ENCODE data around the gene HACD4. TPM values are rescaled to one million over a fixed set of nuclear protein-coding genes. Genes with fewer than 3 reads are reported as not detected.
"Not testable (repeated sequence)": the region's sequence is repeated elsewhere in the genome, so short reads cannot be mapped to it uniquely, and the experiment has no call there.

The HACD4 gene
- total and polyA plus RNA-seq, 2 experiments from 2014 or later = 1.2 to 1.3 TPM

DNA sequence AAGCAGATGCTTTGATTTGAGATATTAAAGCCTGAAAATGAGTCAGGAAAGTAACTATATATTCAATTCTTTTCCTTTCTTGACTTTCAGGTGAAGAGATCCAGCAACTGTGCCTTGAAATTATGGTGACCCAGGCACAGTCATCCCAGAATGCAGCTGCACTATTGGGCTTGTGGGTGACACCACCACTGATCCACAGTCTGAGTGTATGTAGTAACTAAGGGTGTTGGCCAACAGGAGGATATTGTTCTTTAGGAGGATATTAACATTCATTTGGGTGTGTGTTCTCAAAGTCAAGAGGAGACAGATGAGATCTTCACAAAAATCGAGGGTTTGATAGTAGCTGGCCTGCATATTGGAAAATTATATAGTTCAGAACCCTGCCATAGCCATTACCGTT, 53.2 kb downstream of the HACD4 start:
- Histone ChIP-seq H3K27ac (no peak overlapping the region), H3K9me2 (replicated peaks; ENCODE audit: insufficient read depth) (no peaks in the 10 kb centered on the region), H3K27me3 (no peaks in the 10 kb centered on the region), H2AFZ (no peak overlapping the region), H4K20me1 (ENCODE audit: insufficient read depth, poor library complexity, severe bottlenecking) (no peaks in the 10 kb centered on the region), H3K4me2 (no peak overlapping the region), H3K79me2 (no peaks in the 10 kb centered on the region), H3K9me3 (ENCODE audit: low read depth) (no peaks in the 10 kb centered on the region), H3K36me3 (replicated peaks; ENCODE audit: insufficient read depth, low read depth) (no peaks in the 10 kb centered on the region), H3K4me1 (ENCODE audit: insufficient read depth) (no peaks in the 10 kb centered on the region), H3K4me3 (no peak overlapping the region)
- WGBS (ENCODE audit: low lambda C conversion rate, missing lambda C conversion rate) = 92% methylated on average over 2 of the region's 2 CpGs
- TF ChIP-seq, protein P1, sequence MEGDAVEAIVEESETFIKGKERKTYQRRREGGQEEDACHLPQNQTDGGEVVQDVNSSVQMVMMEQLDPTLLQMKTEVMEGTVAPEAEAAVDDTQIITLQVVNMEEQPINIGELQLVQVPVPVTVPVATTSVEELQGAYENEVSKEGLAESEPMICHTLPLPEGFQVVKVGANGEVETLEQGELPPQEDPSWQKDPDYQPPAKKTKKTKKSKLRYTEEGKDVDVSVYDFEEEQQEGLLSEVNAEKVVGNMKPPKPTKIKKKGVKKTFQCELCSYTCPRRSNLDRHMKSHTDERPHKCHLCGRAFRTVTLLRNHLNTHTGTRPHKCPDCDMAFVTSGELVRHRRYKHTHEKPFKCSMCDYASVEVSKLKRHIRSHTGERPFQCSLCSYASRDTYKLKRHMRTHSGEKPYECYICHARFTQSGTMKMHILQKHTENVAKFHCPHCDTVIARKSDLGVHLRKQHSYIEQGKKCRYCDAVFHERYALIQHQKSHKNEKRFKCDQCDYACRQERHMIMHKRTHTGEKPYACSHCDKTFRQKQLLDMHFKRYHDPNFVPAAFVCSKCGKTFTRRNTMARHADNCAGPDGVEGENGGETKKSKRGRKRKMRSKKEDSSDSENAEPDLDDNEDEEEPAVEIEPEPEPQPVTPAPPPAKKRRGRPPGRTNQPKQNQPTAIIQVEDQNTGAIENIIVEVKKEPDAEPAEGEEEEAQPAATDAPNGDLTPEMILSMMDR (IDR thresholded peaks at IDR 0.05; ENCODE audit: poor library complexity) = no peak
- no peak for TF ChIP-seq EZH2phosphoT487 (IDR thresholded peaks at IDR 0.05; ENCODE audit: low read depth, severe bottlenecking, unreplicated experiment)
- no peak for TF ChIP-seq EZH2 (IDR thresholded peaks at IDR 0.05; ENCODE audit: borderline replicate concordance)
- DNase-seq (ENCODE audit: low spot score) = no peak

DNA sequence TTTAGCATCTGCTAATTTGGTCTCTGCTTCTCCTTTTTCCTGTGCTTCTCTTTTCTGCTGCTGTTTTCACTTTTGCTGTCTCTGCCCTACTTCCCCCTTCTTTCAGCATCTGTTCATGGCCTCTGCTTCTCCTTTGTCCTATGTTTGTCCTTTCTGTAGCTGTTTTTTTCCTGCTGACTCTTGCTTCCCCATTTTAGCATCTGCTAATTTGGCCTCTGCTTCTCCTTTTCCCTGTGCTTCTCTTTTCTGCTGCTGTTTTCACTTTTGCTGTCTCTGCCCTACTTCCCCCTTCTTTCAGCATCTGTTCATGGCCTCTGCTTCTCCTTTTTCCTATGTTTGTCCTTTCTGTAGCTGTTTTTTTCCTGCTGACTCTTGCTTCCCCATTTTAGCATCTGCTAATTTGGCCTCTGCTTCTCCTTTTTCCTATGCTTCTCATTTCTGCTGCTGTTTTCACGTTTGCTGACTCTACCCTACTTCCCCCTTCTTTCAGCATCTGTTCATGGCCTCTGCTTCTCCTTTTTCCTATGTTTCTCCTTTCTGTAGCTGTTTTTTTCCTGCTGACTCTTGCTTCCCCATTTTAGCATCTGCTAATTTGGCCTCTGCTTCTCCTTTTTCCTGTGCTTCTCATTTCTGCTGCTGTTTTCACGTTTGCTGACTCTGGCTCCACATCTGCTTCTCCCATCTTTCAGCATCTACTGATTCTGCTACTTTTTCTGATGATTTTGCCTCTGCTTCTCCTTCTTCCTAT, 57.1 kb downstream of the HACD4 start:
- not testable (repeated sequence) for H3K4me2 ChIP-seq; DNase-seq (ENCODE audit: low spot score)

DNA sequence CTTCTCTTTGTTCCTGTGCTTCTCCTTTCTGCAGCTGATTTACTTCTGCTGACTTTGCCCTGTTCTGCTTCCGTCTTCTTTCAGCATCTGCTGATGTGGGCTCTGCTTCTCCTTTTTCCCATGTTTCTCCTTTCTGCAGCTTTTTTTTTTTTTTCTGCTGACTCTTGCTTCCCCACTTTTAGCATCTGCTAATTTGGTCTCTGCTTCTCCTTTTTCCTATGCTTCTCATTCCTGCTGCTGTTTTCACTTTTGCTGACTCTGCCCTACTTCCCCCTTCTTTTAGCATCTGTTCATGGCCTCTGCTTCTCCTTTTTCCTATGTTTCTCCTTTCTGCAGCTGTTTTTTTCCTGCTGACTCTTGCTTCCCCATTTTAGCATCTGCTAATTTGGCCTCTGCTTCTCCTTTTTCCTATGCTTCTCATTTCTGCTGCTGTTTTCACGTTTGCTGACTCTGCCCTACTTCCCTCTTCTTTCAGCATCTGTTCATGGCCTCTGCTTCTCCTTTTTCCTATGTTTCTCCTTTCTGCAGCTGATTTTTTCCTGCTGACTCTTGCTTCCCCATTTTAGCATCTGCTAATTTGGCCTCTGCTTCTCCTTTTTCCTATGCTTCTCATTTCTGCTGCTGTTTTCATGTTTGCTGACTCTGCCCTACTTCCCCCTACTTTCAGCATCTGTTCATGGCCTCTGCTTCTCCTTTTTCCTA, 58.0 kb downstream of the HACD4 start:
- not testable (repeated sequence) for H3K4me2 ChIP-seq; H3K27me3 ChIP-seq; H4K20me1 ChIP-seq (ENCODE audit: insufficient read depth, poor library complexity, severe bottlenecking); H3K79me2 ChIP-seq; H3K36me3 ChIP-seq (replicated peaks; ENCODE audit: insufficient read depth, low read depth); H3K27ac ChIP-seq; H3K4me1 ChIP-seq (ENCODE audit: insufficient read depth); H2AFZ ChIP-seq; DNase-seq (ENCODE audit: low spot score); H3K9me3 ChIP-seq (ENCODE audit: low read depth); H3K4me3 ChIP-seq; H3K9me2 ChIP-seq (replicated peaks; ENCODE audit: insufficient read depth)
- 91% methylated on average over 2 of the region's 2 CpGs for WGBS (ENCODE audit: low lambda C conversion rate, missing lambda C conversion rate)

More for the DNA sequence above, 57.1 kb downstream of the HACD4 start:
- H3K36me3 ChIP-seq (replicated peaks; ENCODE audit: insufficient read depth, low read depth); H4K20me1 ChIP-seq (ENCODE audit: insufficient read depth, poor library complexity, severe bottlenecking); H3K9me2 ChIP-seq (replicated peaks; ENCODE audit: insufficient read depth); H3K4me3 ChIP-seq; H2AFZ ChIP-seq; H3K4me1 ChIP-seq (ENCODE audit: insufficient read depth); H3K79me2 ChIP-seq; H3K27me3 ChIP-seq; H3K9me3 ChIP-seq (ENCODE audit: low read depth); H3K27ac ChIP-seq: not testable (repeated sequence)
- 77% methylated on average over 2 of the region's 2 CpGs for WGBS (ENCODE audit: low lambda C conversion rate, missing lambda C conversion rate)

DNA sequence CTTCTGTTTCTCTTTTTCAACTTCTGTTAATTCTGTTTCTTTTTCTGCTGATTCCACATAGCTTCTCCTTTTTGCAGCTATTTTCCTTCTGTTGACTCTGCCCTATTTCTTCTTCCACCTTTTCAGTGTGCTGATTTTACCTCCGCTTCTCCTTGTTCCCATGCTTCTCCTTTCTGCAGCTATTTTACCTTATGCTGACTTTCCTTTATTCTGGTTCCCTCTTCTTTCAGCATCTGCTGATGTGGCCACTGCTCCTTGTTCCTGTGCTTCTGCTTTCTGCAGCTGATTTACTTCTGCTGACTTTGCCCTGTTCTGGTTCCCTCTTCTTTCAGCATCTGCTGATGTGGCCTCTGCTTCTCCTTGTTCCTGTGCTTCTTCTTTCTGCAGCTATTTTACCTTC, 58.8 kb downstream of the HACD4 start:
- Histone ChIP-seq H3K27ac (no peak overlapping the region), H3K4me2 (no peak overlapping the region), H3K79me2 (no peaks in the 10 kb centered on the region), H3K9me3 (ENCODE audit: low read depth) (no peaks in the 10 kb centered on the region), H3K27me3 (no peaks in the 10 kb centered on the region), H3K36me3 (replicated peaks; ENCODE audit: insufficient read depth, low read depth) (no peaks in the 10 kb centered on the region), H2AFZ (no peak overlapping the region), H3K4me1 (ENCODE audit: insufficient read depth) (no peaks in the 10 kb centered on the region), H3K9me2 (replicated peaks; ENCODE audit: insufficient read depth) (no peaks in the 10 kb centered on the region), H4K20me1 (ENCODE audit: insufficient read depth, poor library complexity, severe bottlenecking) (no peaks in the 10 kb centered on the region), H3K4me3 (no peak overlapping the region)
- TF ChIP-seq EZH2 (IDR thresholded peaks at IDR 0.05; ENCODE audit: borderline replicate concordance) (no peak), EZH2phosphoT487 (IDR thresholded peaks at IDR 0.05; ENCODE audit: low read depth, severe bottlenecking, unreplicated experiment) (no peak)
- TF ChIP-seq, protein P1 (IDR thresholded peaks at IDR 0.05; ENCODE audit: poor library complexity) = no peak
- 100% methylated on average over 1 of the region's 1 CpG for WGBS (ENCODE audit: low lambda C conversion rate, missing lambda C conversion rate)
- DNase-seq (ENCODE audit: low spot score) = no peak

Data from hepatocyte (in vitro differentiated cells).